MV-4-11 (cell line): ENCODE measurements around the gene MBOAT1.

ENCODE experiments used
- DNase-seq: peaks from one replicate; lab custom pipeline; 2025; lab: John Stamatoyannopoulos, UW

The MBOAT1 gene

GRCh38 chr6:20137240-20137639 lies 75.0 kb downstream of the MBOAT1 start:
- no peak for DNase-seq

DNA sequence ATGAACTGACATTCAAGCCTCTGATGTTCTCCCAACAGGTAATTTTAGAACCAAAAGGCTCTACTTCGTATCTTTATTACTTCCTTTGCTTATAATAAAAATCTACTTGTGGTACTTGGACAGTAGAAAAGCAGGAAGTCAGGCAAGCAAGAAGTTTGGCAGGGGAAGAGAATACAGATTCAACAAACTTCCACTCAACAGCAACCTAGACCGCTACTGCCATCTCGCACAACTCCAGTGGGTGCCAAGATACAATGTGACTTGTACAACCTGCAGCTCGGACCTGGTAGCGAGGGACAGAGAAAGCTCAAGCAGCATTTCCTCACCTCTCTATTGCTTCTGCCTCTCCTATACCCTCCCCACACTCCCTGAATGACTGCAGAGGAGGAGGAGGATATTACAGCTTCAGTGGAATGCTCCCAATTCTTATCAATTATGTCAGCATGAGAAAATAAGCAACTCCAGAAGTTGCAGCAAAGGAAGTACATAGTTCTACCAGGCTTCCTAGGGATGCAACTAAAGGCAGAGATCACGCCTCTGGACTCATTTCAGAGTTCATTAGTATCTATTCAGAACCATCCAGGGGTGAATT lies 76.5 kb downstream of the MBOAT1 start:
- no peak for DNase-seq

- DNase-seq, result no peak
Observed at GRCh38 chr6:20134613-20135012, 77.7 kb downstream of the MBOAT1 start.

GRCh38 chr6:20129290-20130088 lies 82.8 kb downstream of the MBOAT1 start:
- no peak for DNase-seq

DNA sequence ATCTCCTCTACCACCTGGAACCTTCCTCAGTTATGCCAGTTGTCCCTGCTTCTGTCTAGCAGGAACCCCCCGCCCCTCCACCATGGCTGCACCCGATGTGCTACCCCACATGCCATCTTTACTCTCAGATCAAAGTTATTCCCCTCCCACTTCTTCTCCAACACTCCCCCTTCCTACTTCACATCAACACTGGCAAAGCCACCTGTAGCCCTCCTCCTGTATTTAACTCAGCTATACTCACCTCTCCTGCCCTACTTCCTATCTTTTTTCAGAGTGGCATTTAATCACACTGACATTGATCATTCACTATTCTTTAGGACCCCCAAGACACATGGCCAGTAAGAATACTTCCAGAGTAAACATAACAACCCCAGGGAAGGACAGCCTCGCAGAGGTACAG lies 84.3 kb downstream of the MBOAT1 start:
- DNase-seq, result no peak

DNA sequence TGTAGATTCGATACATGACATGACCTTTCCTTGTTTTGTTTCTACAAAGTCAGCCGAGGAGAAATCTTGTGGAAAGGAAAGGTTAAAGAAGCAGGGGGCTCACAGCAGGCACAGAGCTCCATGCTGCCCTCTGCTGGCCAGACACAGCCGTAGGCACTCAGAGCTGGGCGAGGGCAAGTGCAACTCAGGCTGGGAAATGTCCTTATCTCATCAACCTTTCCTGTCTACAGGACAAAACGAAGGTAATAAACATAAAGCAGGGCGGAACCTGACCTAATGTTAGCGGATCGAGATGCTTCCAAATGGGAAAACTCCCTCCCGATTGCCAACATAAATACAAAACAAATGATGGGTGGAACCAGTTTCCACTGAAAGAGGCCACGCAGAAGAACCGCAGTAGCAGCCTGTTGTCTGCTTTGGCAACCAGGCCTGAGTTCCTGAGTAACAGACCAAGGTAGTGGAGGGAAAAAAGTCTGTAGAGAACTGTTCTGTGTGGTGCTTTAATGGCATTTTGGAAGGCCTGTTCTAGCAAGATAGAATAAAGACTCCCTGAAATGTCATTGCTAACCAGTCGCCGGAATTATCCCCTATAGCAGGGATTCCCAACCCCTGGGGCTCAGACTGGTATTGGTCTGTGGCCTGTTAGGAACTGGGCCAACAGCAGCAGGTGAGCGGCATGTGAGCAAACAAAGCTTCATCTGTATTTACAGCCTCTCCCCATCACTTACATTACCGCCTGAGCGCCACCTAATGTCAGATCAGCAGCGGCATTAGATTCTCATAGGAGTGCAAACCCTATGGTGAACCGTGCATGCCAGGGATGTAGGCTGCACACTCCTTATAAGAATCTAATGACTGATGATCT lies 85.2 kb downstream of the MBOAT1 start:
- DNase-seq, result peak; percentile 22

GRCh38 chr6:20126102-20126752 lies 86.0 kb downstream of the MBOAT1 start:
- DNase-seq, result no peak

DNA sequence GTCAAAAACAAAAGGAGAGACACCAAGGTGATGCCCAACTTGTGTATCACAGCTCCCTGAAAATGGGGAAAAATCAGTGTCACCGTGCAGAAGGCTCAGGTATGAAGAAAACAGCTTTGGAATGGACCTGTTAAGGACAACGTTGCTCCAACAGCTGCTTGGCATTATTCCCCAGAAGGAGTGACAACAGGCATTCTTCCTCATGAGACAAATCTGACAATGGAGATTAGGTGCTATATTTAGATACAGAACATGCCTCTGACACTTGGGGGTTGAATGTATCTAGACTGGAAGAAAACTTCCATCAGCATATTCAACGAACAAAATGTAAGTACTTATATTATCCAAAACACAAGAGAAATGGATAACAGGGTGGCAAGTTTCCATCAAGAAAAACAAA lies 87.7 kb downstream of the MBOAT1 start:
- DNase-seq, result no peak

DNA sequence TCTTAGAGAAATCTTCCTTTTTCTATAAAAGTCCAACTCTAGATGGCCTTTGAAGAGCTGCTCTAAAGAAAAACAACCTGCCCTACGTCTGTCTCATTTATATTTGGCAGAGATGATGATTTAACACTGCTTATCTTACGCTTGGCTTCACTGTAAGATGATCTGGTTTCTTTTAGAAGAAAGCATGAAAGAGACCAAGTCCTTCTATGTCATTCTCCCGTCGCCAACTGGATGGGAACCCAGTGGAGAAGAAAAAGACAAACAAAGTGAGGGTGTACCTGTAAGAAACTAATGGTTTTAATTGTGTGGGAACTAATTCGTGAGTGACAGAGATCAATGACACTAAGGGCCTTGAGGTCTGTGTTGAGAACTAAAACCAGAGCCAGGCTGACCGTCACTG lies 92.8 kb downstream of the MBOAT1 start:
- DNase-seq, result no peak

DNA sequence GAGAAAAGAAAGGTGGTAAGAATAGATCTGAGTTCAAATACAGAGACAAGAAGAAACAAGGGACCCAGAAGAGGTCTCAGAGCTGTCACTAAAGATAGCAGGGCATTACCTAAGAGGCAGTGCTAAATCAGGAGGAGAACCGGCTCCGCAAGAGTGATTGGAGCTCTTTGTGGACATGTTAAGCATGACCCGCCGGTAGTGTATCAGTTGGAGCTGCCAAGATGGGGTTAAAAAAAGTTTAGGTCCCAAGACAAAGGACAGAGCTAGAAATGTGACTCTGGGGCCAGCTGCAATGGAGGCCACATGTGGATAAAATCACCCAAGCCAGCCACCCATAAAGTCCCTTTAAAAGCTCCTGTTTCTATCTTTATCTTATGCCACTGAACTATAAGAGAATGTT lies 93.4 kb downstream of the MBOAT1 start:
- DNase-seq, result no peak

DNA sequence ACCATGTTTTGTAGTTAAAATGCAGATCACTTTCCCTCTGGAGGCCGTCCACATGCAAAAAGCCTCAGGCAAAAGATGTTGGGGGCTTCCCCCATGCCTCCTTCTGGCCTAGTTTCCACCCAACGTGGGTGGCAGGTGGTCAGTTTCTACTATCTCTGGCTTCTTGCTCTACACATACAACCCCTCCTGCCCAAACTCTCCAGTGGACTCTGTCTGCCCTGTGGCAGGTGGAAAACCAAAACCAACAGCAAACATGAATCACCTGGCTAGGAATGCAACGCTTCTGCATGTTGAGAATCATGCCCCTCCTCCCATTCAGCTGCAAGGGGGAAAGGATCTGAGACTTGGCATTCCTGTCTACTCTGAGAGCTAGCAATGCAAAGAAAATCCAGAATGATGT lies 94.8 kb downstream of the MBOAT1 start:
- no peak for DNase-seq

DNA sequence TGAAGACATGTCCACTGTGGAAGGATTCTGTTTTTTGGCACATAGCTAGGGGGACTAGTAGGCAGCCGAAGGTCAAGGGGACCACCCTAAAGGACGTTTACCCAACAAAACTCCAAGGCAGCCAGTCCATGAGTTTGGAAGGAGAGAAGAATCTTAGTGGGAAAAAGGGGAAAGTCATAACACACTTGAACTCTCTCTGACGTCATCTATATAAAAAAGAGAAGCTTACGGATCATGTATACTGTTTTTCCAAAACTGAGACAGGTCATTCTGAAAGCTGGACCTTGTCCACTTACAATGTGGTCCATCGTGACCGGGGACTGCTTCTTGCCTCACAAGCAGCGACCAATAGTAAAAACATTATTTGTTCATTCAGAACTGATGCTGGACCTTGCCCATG lies 95.5 kb downstream of the MBOAT1 start:
- no peak for DNase-seq

- no peak for DNase-seq
Observed at GRCh38 chr6:20115246-20115980, 96.9 kb downstream of the MBOAT1 start.

DNA sequence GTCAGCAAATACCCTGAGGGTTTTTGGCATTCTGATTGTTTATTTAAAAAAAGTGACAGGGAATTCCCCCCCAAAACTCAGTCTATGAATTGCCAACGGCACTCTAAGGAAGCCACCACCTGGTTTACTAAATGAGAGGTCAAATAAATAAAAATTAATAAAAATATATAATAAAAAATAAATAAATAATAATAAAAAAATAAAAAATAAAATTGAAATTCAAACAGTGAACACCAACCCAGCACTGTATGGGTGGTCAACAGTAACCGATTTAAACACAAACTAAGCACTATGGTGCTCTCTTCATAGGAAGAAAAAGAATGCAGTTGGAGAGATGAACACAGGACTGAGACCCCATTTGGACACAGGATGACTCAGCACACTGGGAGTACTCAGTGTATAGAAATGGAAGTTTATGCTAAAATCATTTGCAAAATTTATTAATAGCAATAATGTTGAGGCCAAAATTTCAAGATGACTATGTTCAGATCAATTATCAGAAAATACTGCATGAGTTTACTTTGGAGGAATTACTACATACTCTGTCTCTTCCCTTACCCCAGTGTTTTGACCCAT lies 98.5 kb downstream of the MBOAT1 start:
- no peak for DNase-seq

GRCh38 chr6:20112841-20113240 lies 99.4 kb downstream of the MBOAT1 start:
- DNase-seq, result no peak

- peak; percentile 75 for DNase-seq
Observed at GRCh38 chr6:20112241-20112640, 100.0 kb downstream of the MBOAT1 start.

- DNase-seq, result no peak
Observed at GRCh38 chr6:20110478-20110877, 101.8 kb downstream of the MBOAT1 start.

- no peak for DNase-seq
Observed at GRCh38 chr6:20109526-20109925, 102.7 kb downstream of the MBOAT1 start.

GRCh38 chr6:20105838-20106237 lies 106.4 kb downstream of the MBOAT1 start:
- DNase-seq, result peak; percentile 31

DNA sequence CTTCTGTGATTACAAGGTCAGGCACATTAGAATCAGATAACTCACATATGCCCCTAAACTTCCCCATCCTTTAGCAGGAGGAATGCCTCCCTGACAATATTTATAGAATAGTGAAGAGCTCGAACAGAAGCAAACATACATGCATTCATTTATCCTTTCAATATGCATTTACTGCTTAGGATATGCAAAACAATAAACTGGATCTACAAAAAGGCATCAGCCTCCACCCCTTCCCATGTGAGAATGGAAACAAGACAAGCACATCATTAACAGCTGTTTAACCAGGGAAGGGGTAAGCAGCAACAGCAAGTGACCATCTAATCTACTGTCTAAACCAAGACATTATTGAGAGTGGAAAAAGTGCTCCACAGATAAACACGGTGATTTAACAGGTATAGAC lies 107.6 kb downstream of the MBOAT1 start:
- no peak for DNase-seq

GRCh38 chr6:20102397-20103073 lies 109.7 kb downstream of the MBOAT1 start:
- DNase-seq, result no peak
